Measurements from ENCODE around the gene CREB5.

The CREB5 gene

DNA sequence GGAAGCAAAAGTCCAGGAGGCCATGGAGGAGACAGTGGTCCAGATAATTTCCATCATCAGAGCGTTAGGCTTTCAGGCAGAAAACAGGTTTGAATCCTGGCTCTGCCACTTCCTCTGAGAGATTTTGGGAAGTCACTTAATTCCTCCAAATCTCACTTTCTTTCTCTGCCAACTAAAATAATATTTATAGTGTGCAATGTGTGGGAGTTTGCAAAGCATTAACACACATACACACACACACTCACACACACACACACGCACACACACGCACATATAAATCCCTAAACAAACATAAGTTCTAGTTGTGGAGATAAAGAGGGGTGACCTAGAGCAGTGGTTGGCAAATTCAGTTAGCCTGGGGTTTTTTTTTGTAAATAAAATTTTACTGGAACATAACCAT, 461.0 kb downstream of the CREB5 start:
- DNase-seq: no peak

DNA sequence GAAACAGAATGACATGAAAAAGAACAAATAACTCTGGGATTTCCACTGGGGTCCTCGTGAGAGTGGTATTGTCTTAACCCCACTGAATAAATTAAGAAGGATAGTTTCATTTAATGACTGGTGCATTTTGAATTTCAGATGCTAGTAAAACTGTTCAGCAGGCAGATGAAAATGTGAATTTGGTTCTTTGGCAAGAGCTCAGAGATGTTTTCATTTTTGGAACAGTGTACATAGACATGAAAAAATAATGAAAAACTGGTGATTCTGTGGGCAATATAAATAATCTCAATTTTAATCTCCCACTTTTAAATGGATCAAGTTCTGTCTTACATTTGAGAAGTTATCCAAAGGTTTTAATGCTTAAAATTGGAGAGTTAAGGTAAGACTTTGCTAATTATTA, 461.7 kb downstream of the CREB5 start:
- no peak for DNase-seq

Data from GDM1 (cell line).